Prostate gland (tissue), 2 donors: ENCODE data around the gene SYNM.

Experiments
- CTCF ChIP-seq, 4 experiments: fragments of 200-600 bp in 2 of 4; fragments of 450-650 bp in 2 of 4; sonication (generic) in 2 of 4; IDR thresholded peaks; 1 replicate in 3 of 4; 2 replicates in 1 of 4; pipeline ENCODE4 v1.5.1; 2016 to 2019; ENCODE audit warnings: antibody characterized with exemption in 4 of 4, mild to moderate bottlenecking in 2 of 4, moderate library complexity in 2 of 4
- POLR2AphosphoS5 ChIP-seq: sonication (generic); formaldehyde crosslinking; IDR thresholded peaks from one replicate; pipeline ENCODE4 v1.6.1; 2017; ENCODE audit warnings: antibody characterized with exemption

GRCh38 chr15:99163271-99164062 is 58.6 kb downstream of the SYNM start:
- TF ChIP-seq POLR2AphosphoS5 (no peak), CTCF (IDR thresholded peaks at IDR 0.05) (no peak)
